Hepatocyte (in vitro differentiated cells): ENCODE results near the gene CPNE4. TPM values are rescaled to one million over a fixed set of nuclear protein-coding genes. Genes with fewer than 3 reads are reported as not detected.

Experiments used
- DNase-seq: peaks from one replicate; pipeline ENCODE4 v3.0.0-alpha.2; 2016; ENCODE audit warnings: low spot score
- H2AFZ ChIP-seq: fragments of 200-600 bp; sonication (generic); 2 replicates; pipeline ENCODE4 v1.6.0; 2016; ENCODE audit warnings: antibody characterized with exemption, mild to moderate bottlenecking
- H3K27ac ChIP-seq: fragments of 200-600 bp; sonication (generic); 2 replicates; pipeline ENCODE4 v1.5.1; 2016; ENCODE audit warnings: mild to moderate bottlenecking
- H3K27me3 ChIP-seq: fragments of 200-600 bp; sonication (generic); 2 replicates; pipeline ENCODE4 v1.6.1; 2016
- H3K36me3 ChIP-seq: fragments of 200-600 bp; sonication (generic); replicated peaks from 2 replicates; pipeline ENCODE4 v1.5.1; 2016; ENCODE audit warnings: low read depth; ENCODE audit not compliant: insufficient read depth
- H3K4me1 ChIP-seq: fragments of 200-600 bp; sonication (generic); 2 replicates; pipeline ENCODE4 v1.5.1; 2016; ENCODE audit warnings: mild to moderate bottlenecking, moderate library complexity; ENCODE audit not compliant: insufficient read depth
- H3K4me2 ChIP-seq: fragments of 200-600 bp; sonication (generic); 2 replicates; pipeline ENCODE4 v1.6.0; 2016
- H3K4me3 ChIP-seq: fragments of 200-600 bp; sonication (generic); 2 replicates; pipeline ENCODE4 v1.5.1; 2016; ENCODE audit warnings: mild to moderate bottlenecking
- H3K79me2 ChIP-seq: fragments of 200-600 bp; sonication (generic); 2 replicates; pipeline ENCODE4 v1.6.0; 2017; ENCODE audit warnings: mild to moderate bottlenecking
- H3K9me2 ChIP-seq: fragments of 200-600 bp; sonication (generic); replicated peaks from 2 replicates; pipeline ENCODE4 v1.6.0; 2017; ENCODE audit warnings: mild to moderate bottlenecking; ENCODE audit not compliant: insufficient read depth
- H3K9me3 ChIP-seq: fragments of 200-600 bp; sonication (generic); 2 replicates; pipeline ENCODE4 v1.5.1; 2016; ENCODE audit warnings: low read depth, mild to moderate bottlenecking
- H4K20me1 ChIP-seq: fragments of 200-600 bp; sonication (generic); 2 replicates; pipeline ENCODE4 v1.6.0; 2016; ENCODE audit warnings: mild to moderate bottlenecking; ENCODE audit not compliant: insufficient read depth, poor library complexity, severe bottlenecking
- CTCF ChIP-seq: fragments of 200-600 bp; sonication (generic); IDR thresholded peaks from 2 replicates; pipeline ENCODE4 v1.5.1; 2016; ENCODE audit warnings: antibody characterized with exemption, mild to moderate bottlenecking; ENCODE audit not compliant: poor library complexity
- EZH2 ChIP-seq: fragments of 200-600 bp; sonication (generic); IDR thresholded peaks from 2 replicates; pipeline ENCODE4 v1.6.1; 2016; ENCODE audit warnings: antibody characterized with exemption, mild to moderate bottlenecking, borderline replicate concordance
- EZH2phosphoT487 ChIP-seq: fragments of 200-600 bp; sonication (generic); IDR thresholded peaks from one replicate; pipeline ENCODE4 v1.6.1; 2018; ENCODE audit warnings: antibody characterized with exemption, mild to moderate bottlenecking, low read depth, moderate library complexity; ENCODE audit not compliant: unreplicated experiment, severe bottlenecking
- WGBS: methylation state at CpG from one replicate; pipeline ENCODE4 v1.1.6; 2016; ENCODE audit warnings: low lambda C conversion rate; ENCODE audit errors: missing lambda C conversion rate; 5-methylcytosine and 5-hydroxymethylcytosine counted together
- polyA plus RNA-seq: library from polyadenylated mRNA; unstranded; fragments of >200 nt; fragmentation: Nextera tagmentation; extraction: Ambion mirVana; gene quantifications from 2 replicates; pipeline ENCODE4 v1.2.1, GENCODE V29; 2016
- total RNA-seq: library from RNA; depleted of rRNA; stranded (reverse); fragments of >200 nt; gene quantifications from 2 replicates; pipeline ENCODE4 v1.2.3, GENCODE V29; 2014

Gene CPNE4
- total and polyA plus RNA-seq, 2 experiments from 2014 or later: 0.37 to 0.52 TPM

- H3K4me3 ChIP-seq: no peak overlapping the region
- H3K4me2 ChIP-seq: no peak overlapping the region
- no peaks in the 10 kb centered on the region for H3K79me2 ChIP-seq
- no peaks in the 10 kb centered on the region for H3K27me3 ChIP-seq
- 90% methylated on average over 4 of the region's 4 CpGs for WGBS
- no peaks in the 10 kb centered on the region for H3K9me3 ChIP-seq
- no peak overlapping the region for H3K27ac ChIP-seq
- no peak overlapping the region for H2AFZ ChIP-seq
- H3K9me2 ChIP-seq: no peaks in the 10 kb centered on the region
- H3K4me1 ChIP-seq: no peaks in the 10 kb centered on the region
- H3K36me3 ChIP-seq: no peaks in the 10 kb centered on the region
- TF ChIP-seq EZH2phosphoT487 (no peak), EZH2 (no peak), CTCF (no peak)
- no peak for DNase-seq
- H4K20me1 ChIP-seq: no peaks in the 10 kb centered on the region
Measured at GRCh38 chr3:131636266-131636775, 398.5 kb downstream of the CPNE4 start.

GRCh38 chr3:131630807-131631206 lies 404.0 kb downstream of the CPNE4 start:
- no peaks in the 10 kb centered on the region for H3K27me3 ChIP-seq
- no peaks in the 10 kb centered on the region for H3K9me2 ChIP-seq
- H3K4me1 ChIP-seq: no peaks in the 10 kb centered on the region
- H3K36me3 ChIP-seq: no peaks in the 10 kb centered on the region
- 88% methylated on average over 1 of the region's 1 CpG for WGBS
- TF ChIP-seq EZH2: no peak
- no peak for TF ChIP-seq EZH2phosphoT487
- TF ChIP-seq CTCF: no peak
- no peak for DNase-seq
- H3K4me2 ChIP-seq: no peak overlapping the region
- H3K27ac ChIP-seq: no peak overlapping the region
- no peak overlapping the region for H3K4me3 ChIP-seq
- no peaks in the 10 kb centered on the region for H4K20me1 ChIP-seq
- H2AFZ ChIP-seq: no peak overlapping the region
- H3K9me3 ChIP-seq: no peaks in the 10 kb centered on the region
- no peaks in the 10 kb centered on the region for H3K79me2 ChIP-seq

GRCh38 chr3:131630097-131630496 lies 404.7 kb downstream of the CPNE4 start:
- DNase-seq: no peak

More at GRCh38 chr3:131630097-131630496, 404.7 kb downstream of the CPNE4 start:
- Histone ChIP-seq H3K9me2 (no peaks in the 10 kb centered on the region), H3K4me1 (no peaks in the 10 kb centered on the region), H3K4me3 (no peak overlapping the region), H3K9me3 (no peaks in the 10 kb centered on the region), H3K27me3 (no peaks in the 10 kb centered on the region), H3K36me3 (no peaks in the 10 kb centered on the region), H2AFZ (no peak overlapping the region), H3K79me2 (no peaks in the 10 kb centered on the region), H3K4me2 (no peak overlapping the region), H3K27ac (no peak overlapping the region), H4K20me1 (no peaks in the 10 kb centered on the region)
- TF ChIP-seq EZH2phosphoT487 (no peak), EZH2 (no peak), CTCF (no peak)
- 90% methylated on average over 3 of the region's 3 CpGs for WGBS
